GM13976 (cell line): ENCODE results near the gene FKBP1B.

Experiments used
- DNase-seq: peaks from one replicate; pipeline ENCODE4 v3.0.0; 2012; ENCODE audit warnings: low spot score
- CTCF ChIP-seq: IDR thresholded peaks from 2 replicates; pipeline ENCODE4 v1.5.1; 2012; ENCODE audit warnings: borderline replicate concordance, mild to moderate bottlenecking; ENCODE audit not compliant: insufficient read depth; ENCODE audit errors: extremely low read depth, missing control alignments, control extremely low read depth
- in situ Hi-C: fragments of 300-500 bp; cut with MboI; formaldehyde crosslinking; loops from one replicate; pipeline ENCODE4 v1.12.0; 2022; ENCODE audit warnings: low sequenced_read_pairs, mixed read lengths, inconsistent platforms; ENCODE audit not compliant: unreplicated experiment

The FKBP1B gene

GRCh38 chr2:24110660-24111303 is 61.2 kb downstream of the FKBP1B start:
- DNase-seq: no peak
- TF ChIP-seq CTCF: no peak
- in situ Hi-C loops: loop anchor here (25.0 kb wide), 1 partner anchor 277 kb away; no protein-coding TSS in a partner anchor

DNA sequence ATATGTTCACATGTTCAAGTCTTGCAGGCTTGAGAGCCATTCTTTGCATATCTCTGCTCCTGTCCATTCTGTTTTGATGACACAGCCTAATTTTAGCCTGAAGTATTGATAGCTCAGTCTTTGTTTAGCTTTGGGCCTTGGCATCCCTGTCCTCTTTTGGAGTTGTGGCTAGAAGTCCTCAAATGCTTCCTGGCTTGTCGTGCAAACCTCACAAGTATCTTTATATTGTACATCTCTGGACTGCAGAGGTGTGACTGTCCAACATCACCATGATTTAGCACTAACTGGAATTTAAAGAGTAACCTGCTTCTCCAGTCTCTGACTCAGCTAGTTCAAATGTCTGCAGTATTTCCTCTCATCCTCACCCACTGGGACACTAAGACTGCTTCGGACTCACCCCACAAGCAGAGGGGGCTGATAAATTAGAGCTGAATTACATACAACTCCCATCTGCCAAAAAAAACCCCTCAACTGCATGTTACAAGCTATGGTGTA is 61.9 kb downstream of the FKBP1B start:
- TF ChIP-seq CTCF: no peak
- in situ Hi-C loops: loop anchor here (25.0 kb wide), 1 partner anchor 276 kb away; no protein-coding TSS in a partner anchor
- DNase-seq: no peak
